ENCODE measurements around the gene KMT5C.

DNA sequence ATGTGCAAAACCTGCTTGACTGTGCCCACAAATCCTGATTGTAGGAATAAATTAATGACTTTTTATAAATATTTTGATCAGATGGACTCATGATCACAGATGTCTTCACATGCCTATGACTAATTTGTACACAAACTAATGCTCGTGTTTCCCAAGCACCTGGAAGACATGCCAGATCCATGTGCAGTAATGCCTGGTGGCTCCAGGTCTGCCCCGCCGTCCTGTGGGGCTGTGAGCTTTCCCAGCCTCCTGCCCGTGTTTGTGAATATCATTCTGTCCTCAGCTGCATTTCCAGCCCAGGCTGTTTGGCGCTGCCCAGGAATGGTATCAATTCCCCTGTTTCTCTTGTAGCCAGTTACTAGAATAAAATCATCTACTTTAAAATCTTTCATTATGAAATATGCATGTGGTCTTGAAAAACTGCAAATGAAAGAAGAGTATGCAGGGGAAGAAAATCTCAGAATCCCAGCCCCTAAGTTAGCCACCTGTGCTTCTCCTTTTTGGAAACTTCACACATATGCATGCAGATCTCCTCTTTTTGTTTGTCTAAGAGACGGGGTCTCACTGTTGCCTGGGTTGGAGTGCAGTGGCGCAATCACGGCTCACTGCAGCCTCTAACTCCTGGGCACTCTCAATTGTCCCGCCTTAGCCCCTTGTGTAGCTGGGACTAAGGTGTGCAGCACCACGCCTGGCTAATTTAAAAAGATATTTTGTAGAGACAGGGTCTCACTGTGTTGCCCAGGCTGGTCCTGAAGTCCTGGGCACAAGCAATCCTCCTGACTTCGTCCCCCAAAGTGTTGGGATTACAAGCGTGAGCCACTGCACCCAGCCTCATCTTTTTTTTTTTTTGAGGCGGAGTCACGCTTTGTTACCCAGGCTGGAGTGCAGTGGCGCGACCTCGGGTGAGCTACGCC is 52.3 kb downstream of the KMT5C start:
- TF ChIP-seq POLR2A (IDR thresholded peaks at IDR 0.05; ENCODE audit: low read depth, low read length) (no peak), CTCF (IDR thresholded peaks at IDR 0.05 in 2 of 3, conservative IDR thresholded peaks at IDR 0.05 in 1 of 3; ENCODE audit: control insufficient read depth in 2 of 3, extremely low read depth in 1 of 3, insufficient read depth in 1 of 3, low read depth in 3 of 3, low read length in 3 of 3) (no peak), EP300 (IDR thresholded peaks at IDR 0.05; ENCODE audit: borderline replicate concordance in 1 of 2, control insufficient read depth in 1 of 2, low read depth in 2 of 2, low read length in 2 of 2) (no peak), BRCA1 (IDR thresholded peaks at IDR 0.05; ENCODE audit: low read depth, low read length) (no peak), HDAC6 (IDR thresholded peaks at IDR 0.05; ENCODE audit: unreplicated experiment) (no peak), EZH2 (IDR thresholded peaks at IDR 0.05; ENCODE audit: borderline replicate concordance, control insufficient read depth, low read depth, low read length) (no peak)
